GM08714 (cell line): ENCODE measurements around the gene CFAP119.

Experiments
- H3K4me3 ChIP-seq: fragments of 200-500 bp; sonication (Bioruptor generic); 2 replicates; pipeline ENCODE4 v1.5.1; 2014; ENCODE audit warnings: mild to moderate bottlenecking, low read length, inconsistent platforms
- ZNF274 ChIP-seq: IDR thresholded peaks from 2 replicates; pipeline ENCODE4 v1.6.1; 2012; ENCODE audit warnings: mild to moderate bottlenecking, low read depth, low read length

The CFAP119 gene

GRCh38 chr16:30786115-30786935 is 24.5 kb upstream of the CFAP119 start:
- H3K4me3 ChIP-seq: peak overlapping the region; percentile 92
- no peak for TF ChIP-seq ZNF274

GRCh38 chr16:30785126-30786106 is 23.6 kb upstream of the CFAP119 start:
- TF ChIP-seq ZNF274: no peak
- H3K4me3 ChIP-seq: peak overlapping the region; percentile 92; the same call in 1 of the 2 replicates

GRCh38 chr16:30784215-30784614 is 22.4 kb upstream of the CFAP119 start:
- H3K4me3 ChIP-seq: no peak overlapping the region
- no peak for TF ChIP-seq ZNF274

DNA sequence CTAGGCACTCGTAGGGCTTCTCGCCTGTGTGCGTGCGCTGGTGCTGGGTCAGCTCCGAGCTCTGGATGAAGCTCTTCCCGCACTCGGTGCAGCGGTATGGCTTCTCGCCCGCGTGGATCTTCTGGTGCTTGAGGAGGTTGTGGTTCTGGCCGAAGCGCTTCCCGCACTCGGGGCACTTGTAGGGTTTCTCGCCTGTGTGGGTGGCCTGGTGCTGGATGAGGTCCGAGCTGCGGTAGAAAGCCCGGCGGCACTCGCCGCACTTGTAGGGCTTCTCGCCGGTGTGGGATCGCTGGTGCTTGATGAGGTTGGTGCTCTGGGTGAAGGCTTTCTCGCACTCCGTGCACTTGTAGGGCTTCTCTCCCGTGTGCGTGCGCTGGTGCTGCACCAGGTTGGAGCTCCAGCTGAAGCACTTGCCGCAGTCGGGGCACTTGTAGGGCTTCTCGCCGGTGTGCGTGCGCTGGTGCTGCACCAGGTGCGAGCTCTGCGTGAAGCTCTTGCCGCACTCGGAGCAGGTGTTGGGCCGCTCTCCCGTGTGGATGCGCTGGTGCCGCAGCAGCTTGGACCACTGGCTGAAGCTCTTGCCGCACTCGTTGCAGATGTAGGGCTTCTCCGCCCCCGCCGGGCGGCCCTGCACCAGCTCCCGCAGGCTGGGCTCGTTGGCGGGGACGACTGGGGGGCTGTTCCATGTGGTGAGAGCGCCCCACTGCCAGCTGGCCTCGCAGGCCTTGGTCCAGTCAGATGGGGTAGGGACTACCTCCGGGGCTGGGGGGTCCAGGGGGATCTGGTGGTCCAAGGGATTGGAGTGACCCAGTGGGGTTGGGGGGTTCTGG is 21.6 kb upstream of the CFAP119 start:
- TF ChIP-seq ZNF274: no peak
- H3K4me3 ChIP-seq: no peak overlapping the region

DNA sequence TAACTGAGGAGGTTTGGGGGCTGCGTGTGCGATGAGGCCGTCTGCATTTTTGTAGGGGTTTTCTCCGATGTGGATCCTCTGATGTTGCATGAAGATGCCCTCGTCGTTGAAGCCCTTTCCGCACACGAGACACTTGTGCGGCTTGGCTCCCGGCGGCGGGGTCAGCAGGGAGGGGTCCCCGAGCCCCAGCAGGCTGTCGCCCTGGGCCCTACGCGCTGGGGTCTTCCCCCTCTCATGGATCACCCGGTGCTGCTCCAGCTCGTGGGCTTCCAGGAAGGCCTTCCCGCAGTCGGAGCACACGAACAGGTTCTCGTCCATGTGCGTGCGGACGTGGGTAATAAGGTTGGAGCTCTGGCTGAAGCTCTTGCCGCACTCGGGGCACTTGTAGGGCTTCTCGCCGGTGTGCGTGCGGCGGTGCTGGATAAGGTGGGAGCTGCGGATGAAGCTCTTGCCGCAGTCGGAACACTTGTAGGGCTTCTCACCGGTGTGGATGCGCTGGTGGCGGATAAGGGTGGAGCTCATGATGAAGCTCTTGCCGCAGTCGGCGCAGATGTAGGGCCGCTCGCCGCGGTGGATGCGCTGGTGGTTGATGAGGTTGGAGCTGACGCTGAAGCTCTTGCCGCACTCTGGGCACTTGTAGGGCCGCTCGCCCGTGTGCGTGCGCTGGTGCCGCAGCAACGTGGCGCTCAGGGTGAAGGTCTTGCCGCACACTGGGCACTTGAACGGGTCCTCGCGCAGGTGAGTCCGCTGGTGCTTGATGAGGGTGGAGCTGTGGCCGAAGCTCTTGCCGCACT is 20.8 kb upstream of the CFAP119 start:
- TF ChIP-seq ZNF274: no peak
- no peak overlapping the region for H3K4me3 ChIP-seq

DNA sequence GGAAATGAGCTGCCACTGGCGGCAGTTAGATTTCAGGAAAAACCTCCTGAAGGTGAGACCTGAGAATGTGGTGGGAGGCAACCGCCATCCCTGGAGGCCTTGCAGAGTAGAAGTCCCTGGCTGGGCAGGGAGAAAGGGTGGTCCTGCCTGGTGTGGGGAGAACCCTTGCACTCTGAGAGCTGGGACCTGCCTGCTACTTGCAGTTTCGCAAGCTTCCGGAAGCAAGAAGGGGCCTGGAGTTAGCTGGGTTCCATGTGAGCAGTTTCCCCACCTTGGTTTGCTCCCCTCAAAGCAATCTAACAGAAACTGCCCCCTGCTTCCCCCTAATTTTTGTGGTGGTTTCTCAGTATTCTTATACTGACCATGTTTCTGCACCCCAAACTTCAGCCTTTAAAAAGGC is 18.7 kb upstream of the CFAP119 start:
- no peak for TF ChIP-seq ZNF274

DNA sequence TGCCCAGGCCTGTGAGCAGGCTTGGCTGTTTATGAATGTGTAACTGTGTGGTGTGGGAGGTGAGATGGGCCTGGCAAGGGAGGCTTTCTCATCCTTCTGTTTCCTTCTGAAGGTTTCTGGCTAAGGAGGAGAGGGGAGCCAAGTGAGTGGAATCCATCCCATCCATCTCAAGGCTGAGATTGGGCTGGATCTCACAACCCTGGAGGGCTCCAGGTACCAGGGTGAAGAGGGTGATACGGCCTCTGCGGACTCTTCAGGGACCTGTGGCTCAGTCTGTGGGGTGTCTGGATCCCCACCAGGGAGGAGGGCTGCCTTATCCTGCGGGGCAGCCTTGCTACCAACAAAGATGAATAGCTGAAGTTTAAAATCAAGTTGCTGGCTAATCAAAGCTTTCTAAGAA is 18.2 kb upstream of the CFAP119 start:
- TF ChIP-seq ZNF274: no peak
- no peak overlapping the region for H3K4me3 ChIP-seq

More for the DNA sequence above, 18.7 kb upstream of the CFAP119 start:
- no peak overlapping the region for H3K4me3 ChIP-seq

GRCh38 chr16:30779596-30779995 is 17.7 kb upstream of the CFAP119 start:
- TF ChIP-seq ZNF274: no peak
- H3K4me3 ChIP-seq: no peak overlapping the region

- TF ChIP-seq ZNF274: no peak
- no peak overlapping the region for H3K4me3 ChIP-seq
Measured at GRCh38 chr16:30778549-30779244, 16.8 kb upstream of the CFAP119 start.

- TF ChIP-seq ZNF274: no peak
- H3K4me3 ChIP-seq: no peak overlapping the region
Measured at GRCh38 chr16:30777591-30778297, 15.9 kb upstream of the CFAP119 start.

DNA sequence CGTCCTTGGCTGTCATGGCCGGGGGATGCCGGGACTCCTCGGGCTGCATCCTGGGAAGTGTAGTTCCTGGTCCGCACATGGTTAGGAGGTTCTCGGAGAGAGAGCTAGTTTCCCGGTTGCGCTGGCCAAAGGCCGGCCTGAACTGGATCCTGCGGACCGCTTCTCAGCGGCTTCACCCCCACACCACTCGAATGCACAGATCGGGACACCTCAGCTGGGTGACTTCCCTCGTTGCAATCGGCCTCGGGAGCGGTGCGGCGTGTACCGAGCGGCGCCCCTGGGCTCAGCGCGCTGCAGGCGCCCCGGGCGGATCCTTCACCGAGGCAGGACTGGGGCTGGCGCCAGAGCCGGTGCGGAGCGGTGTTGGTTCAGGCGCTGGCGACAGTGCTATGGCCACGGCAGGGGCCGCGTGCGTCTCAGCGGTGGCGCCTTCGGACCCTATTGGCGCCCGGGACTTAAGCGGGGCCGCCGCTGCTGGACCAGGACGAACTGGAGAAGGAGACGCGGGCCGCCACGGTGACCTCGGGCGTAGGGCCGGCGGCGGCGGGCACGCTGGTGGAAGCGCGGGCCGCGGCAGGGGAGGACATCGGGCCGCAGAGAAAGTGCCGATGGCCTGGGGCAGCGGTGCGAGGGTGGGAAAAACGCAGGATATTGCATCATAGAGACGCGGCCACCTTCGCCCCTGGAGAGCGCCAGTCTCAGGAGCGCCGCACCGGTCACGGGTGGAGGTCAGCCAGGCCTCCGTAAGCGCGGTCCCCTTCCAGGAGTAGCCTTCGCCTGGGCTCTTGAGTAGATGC is 13.7 kb upstream of the CFAP119 start:
- no peak for TF ChIP-seq ZNF274
- peak overlapping the region; percentile 62 for H3K4me3 ChIP-seq

GRCh38 chr16:30775131-30775391 is 13.2 kb upstream of the CFAP119 start:
- TF ChIP-seq ZNF274: no peak
- peak overlapping the region; percentile 62; the same call in 1 of the 2 replicates for H3K4me3 ChIP-seq
